ENCODE results near the gene FLRT2.

FLRT2 gene

DNA sequence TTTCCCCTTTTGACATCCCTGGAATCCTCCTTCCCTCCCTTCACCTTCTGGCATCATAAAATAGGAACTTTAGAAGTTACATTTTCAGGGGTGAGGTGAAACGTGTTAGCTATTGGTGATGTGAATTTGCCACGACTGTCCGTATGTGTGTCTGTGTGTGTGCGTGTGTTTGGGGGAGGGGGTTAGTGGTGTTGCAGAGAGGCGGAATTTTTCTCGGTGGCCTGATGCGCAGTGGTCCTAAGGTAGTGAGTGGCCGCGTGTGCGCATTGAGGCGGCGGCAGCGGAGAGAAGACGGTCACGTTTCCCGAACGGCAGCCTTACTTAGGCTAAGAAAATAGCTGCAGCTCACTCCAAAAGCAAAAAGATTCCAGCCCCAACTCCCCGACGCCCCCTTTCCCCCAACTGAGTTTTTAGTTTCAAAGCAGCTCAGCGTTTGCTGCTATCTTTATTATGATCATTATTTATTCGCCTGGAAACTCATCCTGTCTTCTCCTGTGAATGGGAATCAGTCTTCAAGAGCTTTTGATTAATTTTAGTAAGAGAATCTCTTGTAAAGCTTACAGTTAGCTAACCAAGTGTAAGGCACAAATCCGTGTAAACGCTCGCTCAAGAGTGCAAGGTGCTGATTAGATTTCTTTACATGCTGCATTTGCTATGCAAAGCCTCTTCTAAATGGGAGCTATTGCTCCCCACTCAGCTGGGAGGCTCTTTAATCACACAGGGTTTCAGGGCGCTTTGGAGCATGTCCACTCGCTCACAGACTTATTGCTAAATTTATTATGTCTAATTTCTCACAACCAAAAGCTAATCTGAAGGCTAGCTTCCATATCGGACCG, 4.7 kb downstream of the FLRT2 start:
- Mint-ChIP-seq H3K4me1 (peaks cover 14% of the 10 kb centered on the region), H3K9me3 (no peaks in the 10 kb centered on the region), H3K36me3 (peaks cover 2% of the 10 kb centered on the region), H3K27ac (no peak overlapping the region), H3K4me3 (no peak overlapping the region), H3K27me3 (peaks cover 53% of the 10 kb centered on the region)
- CTCF ChIA-PET: no interaction called here
- DNase-seq: no peak

DNA sequence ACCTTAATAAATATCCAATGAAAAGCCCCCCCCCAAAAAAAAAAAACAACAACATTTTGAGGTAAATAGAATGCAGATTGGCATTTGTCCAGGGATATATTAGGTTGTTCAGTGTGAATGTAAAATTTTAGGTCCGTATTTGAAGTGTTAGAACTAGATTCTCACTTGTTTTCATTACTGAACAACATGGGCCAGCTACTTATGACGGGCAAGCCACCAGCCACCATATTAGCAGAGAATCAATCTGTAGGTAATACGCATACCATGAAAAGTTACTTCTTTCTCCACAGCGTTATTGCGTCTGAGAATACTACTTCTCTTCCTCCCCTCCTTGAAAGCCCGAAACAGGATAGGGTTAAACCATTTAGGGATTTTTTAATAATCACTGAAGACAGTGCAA, 5.4 kb downstream of the FLRT2 start:
- peaks cover 47% of the 10 kb centered on the region for H3K27me3 Mint-ChIP-seq

GRCh38 chr14:85535991-85536832, 6.3 kb downstream of the FLRT2 start:
- Mint-ChIP-seq H3K27ac (no peak overlapping the region), H3K36me3 (peaks cover 2% of the 10 kb centered on the region), H3K9me3 (no peaks in the 10 kb centered on the region), H3K27me3 (peaks cover 38% of the 10 kb centered on the region), H3K4me3 (no peak overlapping the region), H3K4me1 (peaks cover 14% of the 10 kb centered on the region)
- CTCF ChIA-PET: no interaction called here
- DNase-seq: no peak

More for the DNA sequence above, 5.4 kb downstream of the FLRT2 start:
- Mint-ChIP-seq H3K27ac (no peak overlapping the region), H3K36me3 (peaks cover 2% of the 10 kb centered on the region), H3K4me1 (peaks cover 14% of the 10 kb centered on the region), H3K4me3 (no peak overlapping the region), H3K9me3 (no peaks in the 10 kb centered on the region)
- CTCF ChIA-PET: no interaction called here
- DNase-seq: no peak

DNA sequence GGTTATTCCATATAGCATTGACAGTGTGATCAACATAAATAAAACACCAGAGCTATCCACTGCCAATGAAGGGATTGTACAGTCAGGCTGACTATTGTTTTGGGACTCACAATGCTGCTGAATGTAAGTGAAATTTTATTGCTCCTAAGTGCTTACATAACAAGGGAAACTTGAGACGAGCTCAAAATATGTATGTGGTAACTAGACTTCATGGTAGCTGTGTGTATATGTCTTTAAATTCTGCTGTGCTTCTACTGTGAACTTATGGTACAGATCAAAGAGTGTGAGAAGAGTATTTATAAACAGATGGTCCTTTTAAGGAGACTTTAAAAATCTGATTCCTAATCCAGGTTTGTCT, 6.9 kb downstream of the FLRT2 start:
- H3K27ac Mint-ChIP-seq: no peak overlapping the region
- H3K4me1 Mint-ChIP-seq: peaks cover 11% of the 10 kb centered on the region
- H3K4me3 Mint-ChIP-seq: no peak overlapping the region
- peaks cover 32% of the 10 kb centered on the region for H3K27me3 Mint-ChIP-seq
- H3K36me3 Mint-ChIP-seq: peaks cover 2% of the 10 kb centered on the region
- no peaks in the 10 kb centered on the region for H3K9me3 Mint-ChIP-seq
- no peak for DNase-seq
- CTCF ChIA-PET: no interaction called here

- no peak for DNase-seq
- Mint-ChIP-seq H3K27ac (no peak overlapping the region), H3K27me3 (peaks cover 25% of the 10 kb centered on the region), H3K36me3 (no peaks in the 10 kb centered on the region), H3K9me3 (no peaks in the 10 kb centered on the region), H3K4me3 (no peak overlapping the region), H3K4me1 (peaks cover 3% of the 10 kb centered on the region)
- CTCF ChIA-PET: no interaction called here
These were observed 7.6 kb downstream of the FLRT2 start for GRCh38 chr14:85537526-85537925.

GRCh38 chr14:85538636-85539035, 8.7 kb downstream of the FLRT2 start:
- CTCF ChIA-PET: no interaction called here
- H3K4me1 Mint-ChIP-seq: no peaks in the 10 kb centered on the region
- H3K9me3 Mint-ChIP-seq: no peaks in the 10 kb centered on the region
- H3K36me3 Mint-ChIP-seq: no peaks in the 10 kb centered on the region
- H3K27me3 Mint-ChIP-seq: peaks cover 14% of the 10 kb centered on the region
- DNase-seq: no peak
- no peak overlapping the region for H3K4me3 Mint-ChIP-seq
- H3K27ac Mint-ChIP-seq: no peak overlapping the region

GRCh38 chr14:85539510-85539909, 9.6 kb downstream of the FLRT2 start:
- H3K27ac Mint-ChIP-seq: no peak overlapping the region
- no peaks in the 10 kb centered on the region for H3K4me1 Mint-ChIP-seq
- H3K9me3 Mint-ChIP-seq: no peaks in the 10 kb centered on the region
- no peak overlapping the region for H3K4me3 Mint-ChIP-seq
- no peaks in the 10 kb centered on the region for H3K36me3 Mint-ChIP-seq
- CTCF ChIA-PET: no interaction called here
- peaks cover 5% of the 10 kb centered on the region for H3K27me3 Mint-ChIP-seq
- no peak for DNase-seq

GRCh38 chr14:85542623-85543022, 12.7 kb downstream of the FLRT2 start:
- H3K9me3 Mint-ChIP-seq: no peaks in the 10 kb centered on the region
- no peaks in the 10 kb centered on the region for H3K4me1 Mint-ChIP-seq
- no peak for DNase-seq
- H3K4me3 Mint-ChIP-seq: no peak overlapping the region
- H3K27me3 Mint-ChIP-seq: no peaks in the 10 kb centered on the region
- CTCF ChIA-PET: no interaction called here
- no peaks in the 10 kb centered on the region for H3K36me3 Mint-ChIP-seq
- H3K27ac Mint-ChIP-seq: no peak overlapping the region

- no peak for DNase-seq
- Mint-ChIP-seq H3K27me3 (no peaks in the 10 kb centered on the region), H3K4me3 (no peak overlapping the region), H3K9me3 (no peaks in the 10 kb centered on the region), H3K27ac (no peak overlapping the region), H3K4me1 (no peaks in the 10 kb centered on the region), H3K36me3 (no peaks in the 10 kb centered on the region)
- CTCF ChIA-PET: no interaction called here
These were observed 15.8 kb downstream of the FLRT2 start for GRCh38 chr14:85545738-85546137.

- DNase-seq: no peak
- Mint-ChIP-seq H3K36me3 (no peaks in the 10 kb centered on the region), H3K27me3 (no peaks in the 10 kb centered on the region), H3K27ac (no peak overlapping the region), H3K9me3 (no peaks in the 10 kb centered on the region), H3K4me3 (no peak overlapping the region), H3K4me1 (no peaks in the 10 kb centered on the region)
- CTCF ChIA-PET: no interaction called here
These were observed 16.4 kb downstream of the FLRT2 start for GRCh38 chr14:85546390-85546789.

DNA sequence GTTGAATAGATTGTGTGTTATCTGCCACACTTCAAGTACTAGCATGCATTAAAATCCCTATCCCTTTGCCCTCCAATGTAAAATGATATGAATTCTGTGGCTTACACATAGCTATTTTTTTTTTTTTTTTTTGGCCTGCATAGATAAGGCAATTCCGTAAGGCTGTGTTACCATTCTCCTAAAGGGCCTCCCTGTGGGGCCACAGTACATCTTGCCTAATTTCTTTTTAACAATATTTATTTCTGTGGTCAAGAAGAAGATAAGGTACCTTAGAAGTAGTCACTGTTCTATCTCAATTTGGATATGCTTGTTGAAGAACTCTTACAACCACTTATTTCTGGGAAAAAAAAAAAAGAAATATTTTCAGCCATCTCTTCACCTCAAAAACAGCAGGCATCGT, 19.8 kb downstream of the FLRT2 start:
- H3K27me3 Mint-ChIP-seq: no peaks in the 10 kb centered on the region
- H3K27ac Mint-ChIP-seq: no peak overlapping the region
- no peaks in the 10 kb centered on the region for H3K36me3 Mint-ChIP-seq
- DNase-seq: no peak
- H3K9me3 Mint-ChIP-seq: peaks cover under 1% of the 10 kb centered on the region
- CTCF ChIA-PET: no interaction called here
- no peak overlapping the region for H3K4me3 Mint-ChIP-seq
- H3K4me1 Mint-ChIP-seq: no peaks in the 10 kb centered on the region

- Mint-ChIP-seq H3K27ac (no peak overlapping the region), H3K4me3 (no peak overlapping the region), H3K4me1 (no peaks in the 10 kb centered on the region), H3K36me3 (no peaks in the 10 kb centered on the region), H3K9me3 (peaks cover 5% of the 10 kb centered on the region), H3K27me3 (no peaks in the 10 kb centered on the region)
- CTCF ChIA-PET: no interaction called here
- no peak for DNase-seq
These were observed 24.2 kb downstream of the FLRT2 start for GRCh38 chr14:85554106-85554505.

- H3K36me3 Mint-ChIP-seq: no peaks in the 10 kb centered on the region
- no peaks in the 10 kb centered on the region for H3K27me3 Mint-ChIP-seq
- no peak for DNase-seq
- no peaks in the 10 kb centered on the region for H3K4me1 Mint-ChIP-seq
- peaks cover 5% of the 10 kb centered on the region for H3K9me3 Mint-ChIP-seq
- CTCF ChIA-PET: no interaction called here
- no peak overlapping the region for H3K4me3 Mint-ChIP-seq
- H3K27ac Mint-ChIP-seq: no peak overlapping the region
These were observed 26.3 kb downstream of the FLRT2 start for GRCh38 chr14:85556267-85556666.

DNA sequence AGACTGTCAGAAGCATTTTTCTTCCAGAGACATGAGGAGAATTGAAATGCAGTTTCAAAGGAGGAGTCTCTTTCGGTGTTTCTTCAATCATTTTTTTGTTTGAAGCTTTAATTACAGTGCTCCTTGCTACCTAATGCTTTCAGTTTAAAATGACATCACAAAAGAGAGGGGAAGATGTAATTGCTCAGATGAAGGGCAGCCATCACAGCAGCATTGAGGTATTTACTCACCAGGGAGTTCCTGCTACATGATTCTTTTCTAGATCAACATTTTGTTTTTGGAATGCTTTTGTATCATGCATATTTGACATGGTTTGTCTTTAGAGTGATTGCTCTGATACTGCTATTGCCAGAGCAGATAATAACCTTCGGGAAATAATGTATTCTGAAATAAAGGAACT, 28.6 kb downstream of the FLRT2 start:
- Mint-ChIP-seq H3K9me3 (peaks cover 9% of the 10 kb centered on the region), H3K27me3 (no peaks in the 10 kb centered on the region), H3K36me3 (no peaks in the 10 kb centered on the region), H3K4me3 (no peak overlapping the region), H3K4me1 (no peaks in the 10 kb centered on the region), H3K27ac (no peak overlapping the region)
- DNase-seq: no peak
- CTCF ChIA-PET: no interaction called here

GRCh38 chr14:85562630-85563029, 32.7 kb downstream of the FLRT2 start:
- Mint-ChIP-seq H3K4me1 (no peaks in the 10 kb centered on the region), H3K27me3 (no peaks in the 10 kb centered on the region), H3K4me3 (no peak overlapping the region), H3K36me3 (no peaks in the 10 kb centered on the region), H3K9me3 (peaks cover 4% of the 10 kb centered on the region), H3K27ac (no peak overlapping the region)
- CTCF ChIA-PET: no interaction called here
- DNase-seq: no peak

Data from activated naive CD4-positive, alpha-beta T cell treated with anti-CD3 and anti-CD28 coated beads, Interleukin-2, amount 10 ng/mL, durations not matched to agents 7 days and 5 days (primary cell).